ENCODE measurements around the gene HNRNPR. TPM values are rescaled to one million over a fixed set of nuclear protein-coding genes. Genes with fewer than 3 reads are reported as not detected.

Gene HNRNPR
- total RNA-seq, 1 donor = 70.6 TPM

DNA sequence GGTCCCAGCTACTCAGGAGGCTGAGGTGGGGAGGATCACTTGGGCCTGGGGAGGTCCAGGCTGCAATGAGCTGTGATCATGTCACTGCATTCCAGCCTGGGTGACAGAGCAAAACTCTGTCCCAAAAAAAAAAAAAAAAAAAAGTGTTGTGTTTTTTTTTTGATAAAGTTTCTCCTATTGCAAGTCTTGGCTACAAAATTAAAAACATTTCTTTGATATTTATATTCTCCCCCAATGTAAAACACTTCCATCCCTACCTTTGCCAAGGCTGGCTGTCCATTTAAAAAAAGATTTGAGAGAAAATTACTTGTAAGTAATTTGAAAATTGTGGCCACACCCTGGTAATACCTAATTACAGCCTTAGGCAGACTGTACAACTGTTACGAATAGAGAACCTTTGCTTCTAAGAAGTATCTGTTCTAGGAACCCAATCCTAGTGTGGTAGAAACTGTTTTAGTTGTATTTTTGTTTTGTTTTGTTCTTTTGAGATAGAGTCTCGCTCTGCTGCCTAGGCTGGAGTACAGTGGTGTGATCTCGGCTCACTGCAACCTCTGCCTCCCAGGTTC, 14.3 kb upstream of the HNRNPR start:
- Histone ChIP-seq H3K36me3 (ENCODE audit: insufficient read depth, low read length) (peaks cover 39% of the 10 kb centered on the region), H4K20me1 (ENCODE audit: insufficient read depth, low read length) (no peaks in the 10 kb centered on the region), H3K4me3 (ENCODE audit: insufficient read depth, low read length) (no peak overlapping the region), H3K79me2 (ENCODE audit: insufficient read depth, low read length) (peaks cover 6% of the 10 kb centered on the region), H3K4me1 (ENCODE audit: insufficient read depth, low read length) (no peaks in the 10 kb centered on the region), H2AFZ (ENCODE audit: low read length) (no peak overlapping the region), H3K4me2 (ENCODE audit: insufficient read depth, low read length) (no peak overlapping the region), H3K27ac (ENCODE audit: low read depth, low read length) (no peak overlapping the region), H3K27me3 (ENCODE audit: insufficient read depth, low read length) (no peaks in the 10 kb centered on the region), H3K9me3 (ENCODE audit: low read depth, low read length) (peaks cover 32% of the 10 kb centered on the region)
- TF ChIP-seq, protein P1, sequence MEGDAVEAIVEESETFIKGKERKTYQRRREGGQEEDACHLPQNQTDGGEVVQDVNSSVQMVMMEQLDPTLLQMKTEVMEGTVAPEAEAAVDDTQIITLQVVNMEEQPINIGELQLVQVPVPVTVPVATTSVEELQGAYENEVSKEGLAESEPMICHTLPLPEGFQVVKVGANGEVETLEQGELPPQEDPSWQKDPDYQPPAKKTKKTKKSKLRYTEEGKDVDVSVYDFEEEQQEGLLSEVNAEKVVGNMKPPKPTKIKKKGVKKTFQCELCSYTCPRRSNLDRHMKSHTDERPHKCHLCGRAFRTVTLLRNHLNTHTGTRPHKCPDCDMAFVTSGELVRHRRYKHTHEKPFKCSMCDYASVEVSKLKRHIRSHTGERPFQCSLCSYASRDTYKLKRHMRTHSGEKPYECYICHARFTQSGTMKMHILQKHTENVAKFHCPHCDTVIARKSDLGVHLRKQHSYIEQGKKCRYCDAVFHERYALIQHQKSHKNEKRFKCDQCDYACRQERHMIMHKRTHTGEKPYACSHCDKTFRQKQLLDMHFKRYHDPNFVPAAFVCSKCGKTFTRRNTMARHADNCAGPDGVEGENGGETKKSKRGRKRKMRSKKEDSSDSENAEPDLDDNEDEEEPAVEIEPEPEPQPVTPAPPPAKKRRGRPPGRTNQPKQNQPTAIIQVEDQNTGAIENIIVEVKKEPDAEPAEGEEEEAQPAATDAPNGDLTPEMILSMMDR (IDR thresholded peaks at IDR 0.05; ENCODE audit: extremely low read depth, low read depth, low read length) = no peak
- DNase-seq (ENCODE audit: insufficient read length, low spot score, missing footprints) = no peak

DNA sequence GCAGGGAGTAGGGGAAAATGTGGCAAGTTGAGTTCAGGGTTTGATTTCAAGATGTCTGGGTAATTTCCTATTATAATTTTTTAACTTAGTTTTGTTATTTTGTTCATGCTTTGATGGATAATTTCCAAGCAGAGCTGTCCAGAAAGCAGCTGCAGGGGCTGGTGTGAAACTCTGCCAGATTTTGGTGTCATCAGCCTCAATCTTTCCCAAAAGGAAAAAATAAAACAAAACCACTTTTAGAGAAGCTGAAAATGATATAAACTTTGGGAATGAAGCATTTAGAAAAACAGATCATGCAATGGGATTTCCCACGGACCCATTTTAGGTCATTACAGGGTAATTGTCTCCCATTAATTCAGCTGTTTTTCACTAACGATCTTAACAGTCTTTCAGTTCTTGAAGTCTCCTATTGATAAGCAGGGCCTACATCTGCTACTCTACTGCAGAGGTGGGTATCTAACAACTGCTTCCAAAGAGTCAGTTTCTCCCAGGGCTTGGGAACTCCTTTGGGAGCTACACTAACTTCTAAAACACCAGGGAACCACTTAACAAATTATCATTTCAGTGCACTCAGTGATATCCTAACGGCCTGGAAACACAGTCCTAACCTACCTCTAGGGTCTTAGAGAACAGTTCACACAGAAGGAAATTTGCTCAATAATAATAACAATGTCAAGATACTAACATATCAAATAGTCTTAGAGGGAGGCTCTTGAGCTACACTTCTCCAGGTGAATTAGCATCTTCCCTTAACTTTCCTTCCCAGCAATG, 13.2 kb upstream of the HNRNPR start:
- no peaks in the 10 kb centered on the region for H3K4me1 ChIP-seq (ENCODE audit: insufficient read depth, low read length)
- no peak overlapping the region for H3K4me2 ChIP-seq (ENCODE audit: insufficient read depth, low read length)
- H3K27me3 ChIP-seq (ENCODE audit: insufficient read depth, low read length) = no peaks in the 10 kb centered on the region
- H2AFZ ChIP-seq (ENCODE audit: low read length) = no peak overlapping the region
- H3K9me3 ChIP-seq (ENCODE audit: low read depth, low read length) = peaks cover 26% of the 10 kb centered on the region
- no peak overlapping the region for H3K27ac ChIP-seq (ENCODE audit: low read depth, low read length)
- H3K79me2 ChIP-seq (ENCODE audit: insufficient read depth, low read length) = peaks cover 6% of the 10 kb centered on the region
- H4K20me1 ChIP-seq (ENCODE audit: insufficient read depth, low read length) = no peaks in the 10 kb centered on the region
- H3K4me3 ChIP-seq (ENCODE audit: insufficient read depth, low read length) = no peak overlapping the region
- no peak for DNase-seq (ENCODE audit: insufficient read length, low spot score, missing footprints)
- TF ChIP-seq, protein P1 (IDR thresholded peaks at IDR 0.05; ENCODE audit: extremely low read depth, low read depth, low read length) = no peak
- H3K36me3 ChIP-seq (ENCODE audit: insufficient read depth, low read length) = peaks cover 28% of the 10 kb centered on the region

DNA sequence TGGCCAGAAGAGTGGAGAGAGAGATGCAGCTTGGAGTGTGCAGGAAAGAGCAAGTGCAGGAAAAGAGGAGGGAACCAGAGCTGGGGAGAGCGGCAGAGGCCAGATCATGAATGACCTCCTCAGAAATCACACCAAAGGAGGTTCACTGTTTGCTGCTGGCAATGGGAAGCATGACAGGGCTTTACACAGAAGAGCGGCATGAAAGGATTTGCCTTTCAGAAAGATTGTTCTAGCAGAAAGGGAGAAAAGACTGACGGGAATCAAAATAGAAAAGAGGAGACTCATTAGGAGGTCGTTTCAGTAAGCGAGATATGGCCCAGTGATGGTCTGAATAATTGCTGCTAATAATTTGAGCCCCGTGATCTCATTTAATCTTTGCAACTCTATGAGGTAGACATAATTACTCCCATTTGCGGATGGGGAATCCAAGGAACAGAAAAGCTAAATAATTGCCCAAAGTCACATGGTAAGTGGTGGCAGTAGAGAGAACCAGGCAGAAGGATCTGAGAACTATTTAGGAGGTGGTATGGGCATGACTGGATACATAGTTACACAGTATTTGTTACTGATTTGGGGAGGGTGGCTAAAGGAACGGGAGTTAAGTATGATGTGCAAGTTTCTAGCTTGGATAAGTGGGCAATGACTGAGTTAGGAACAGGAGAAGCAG, 12.5 kb upstream of the HNRNPR start:
- Histone ChIP-seq H2AFZ (ENCODE audit: low read length) (no peak overlapping the region), H3K27ac (ENCODE audit: low read depth, low read length) (no peak overlapping the region), H4K20me1 (ENCODE audit: insufficient read depth, low read length) (no peaks in the 10 kb centered on the region)

More for the DNA sequence above, 12.5 kb upstream of the HNRNPR start:
- Histone ChIP-seq H3K79me2 (ENCODE audit: insufficient read depth, low read length) (peaks cover 6% of the 10 kb centered on the region), H3K36me3 (ENCODE audit: insufficient read depth, low read length) (peaks cover 21% of the 10 kb centered on the region), H3K4me1 (ENCODE audit: insufficient read depth, low read length) (no peaks in the 10 kb centered on the region), H3K4me2 (ENCODE audit: insufficient read depth, low read length) (no peak overlapping the region), H3K27me3 (ENCODE audit: insufficient read depth, low read length) (no peaks in the 10 kb centered on the region), H3K9me3 (ENCODE audit: low read depth, low read length) (peaks cover 19% of the 10 kb centered on the region), H3K4me3 (ENCODE audit: insufficient read depth, low read length) (no peak overlapping the region)
- TF ChIP-seq, protein P1 (IDR thresholded peaks at IDR 0.05; ENCODE audit: extremely low read depth, low read depth, low read length) = no peak
- DNase-seq (ENCODE audit: insufficient read length, low spot score, missing footprints) = no peak

Data from osteoblast (primary cell).